Measurements from ENCODE around the gene TRMT10A.
"Not testable (repeated sequence)": the region's sequence is repeated elsewhere in the genome, so short reads cannot be mapped to it uniquely, and the experiment has no call there.

Gene TRMT10A

GRCh38 chr4:99536271-99536670 lies 27.6 kb downstream of the TRMT10A start:
- no peaks in the 10 kb centered on the region for H3K27me3 ChIP-seq (ENCODE audit: control insufficient read depth, insufficient read depth, low read length)
- H3K4me1 ChIP-seq (ENCODE audit: control insufficient read depth, insufficient read depth, low read length), result peaks cover 4% of the 10 kb centered on the region
- H3K9me3 ChIP-seq (ENCODE audit: control insufficient read depth, low read length), result no peaks in the 10 kb centered on the region
- no peaks in the 10 kb centered on the region for H3K36me3 ChIP-seq (ENCODE audit: control insufficient read depth, insufficient read depth, low read length)
- H3K4me3 ChIP-seq (ENCODE audit: low read length), result no peak overlapping the region
- no peak overlapping the region for H3K9ac ChIP-seq (ENCODE audit: low read length)

GRCh38 chr4:99534699-99535098 lies 29.1 kb downstream of the TRMT10A start:
- not testable (repeated sequence) for H3K9me3 ChIP-seq (ENCODE audit: control insufficient read depth, low read length); H3K36me3 ChIP-seq (ENCODE audit: control insufficient read depth, insufficient read depth, low read length); H3K4me1 ChIP-seq (ENCODE audit: control insufficient read depth, insufficient read depth, low read length); H3K27me3 ChIP-seq (ENCODE audit: control insufficient read depth, insufficient read depth, low read length); H3K4me3 ChIP-seq (ENCODE audit: low read length); H3K9ac ChIP-seq (ENCODE audit: low read length)

- Histone ChIP-seq H3K4me1 (ENCODE audit: control insufficient read depth, insufficient read depth, low read length) (no peaks in the 10 kb centered on the region), H3K4me3 (ENCODE audit: low read length) (no peak overlapping the region), H3K36me3 (ENCODE audit: control insufficient read depth, insufficient read depth, low read length) (no peaks in the 10 kb centered on the region), H3K9me3 (ENCODE audit: control insufficient read depth, low read length) (no peaks in the 10 kb centered on the region), H3K27me3 (ENCODE audit: control insufficient read depth, insufficient read depth, low read length) (no peaks in the 10 kb centered on the region), H3K9ac (ENCODE audit: low read length) (no peak overlapping the region)
Measured at GRCh38 chr4:99529956-99530355, 33.9 kb downstream of the TRMT10A start.

GRCh38 chr4:99529228-99529627 lies 34.6 kb downstream of the TRMT10A start:
- no peak overlapping the region for H3K9ac ChIP-seq (ENCODE audit: low read length)

GRCh38 chr4:99518601-99519295 lies 45.1 kb downstream of the TRMT10A start:
- H3K9ac ChIP-seq (ENCODE audit: low read length), result no peak overlapping the region
- H3K4me3 ChIP-seq (ENCODE audit: low read length), result no peak overlapping the region
- H3K4me1 ChIP-seq (ENCODE audit: control insufficient read depth, insufficient read depth, low read length), result no peaks in the 10 kb centered on the region
- no peaks in the 10 kb centered on the region for H3K36me3 ChIP-seq (ENCODE audit: control insufficient read depth, insufficient read depth, low read length)
- H3K9me3 ChIP-seq (ENCODE audit: control insufficient read depth, low read length), result no peaks in the 10 kb centered on the region
- no peaks in the 10 kb centered on the region for H3K27me3 ChIP-seq (ENCODE audit: control insufficient read depth, insufficient read depth, low read length)

More at GRCh38 chr4:99529228-99529627, 34.6 kb downstream of the TRMT10A start:
- Histone ChIP-seq H3K4me3 (ENCODE audit: low read length) (no peak overlapping the region), H3K4me1 (ENCODE audit: control insufficient read depth, insufficient read depth, low read length) (no peaks in the 10 kb centered on the region), H3K27me3 (ENCODE audit: control insufficient read depth, insufficient read depth, low read length) (no peaks in the 10 kb centered on the region), H3K36me3 (ENCODE audit: control insufficient read depth, insufficient read depth, low read length) (no peaks in the 10 kb centered on the region), H3K9me3 (ENCODE audit: control insufficient read depth, low read length) (no peaks in the 10 kb centered on the region)

- H3K36me3 ChIP-seq (ENCODE audit: control insufficient read depth, insufficient read depth, low read length), result no peaks in the 10 kb centered on the region
Measured at GRCh38 chr4:99510721-99511120, 53.1 kb downstream of the TRMT10A start, which contains the start of gene C4orf17. C4orf17 (plus strand) TSS chr4:99511021; CDS start chr4:99513082, 2,061 bp downstream.

GRCh38 chr4:99507762-99508161 lies 56.1 kb downstream of the TRMT10A start:
- H3K4me3 ChIP-seq (ENCODE audit: low read length), result no peak overlapping the region
- H3K9ac ChIP-seq (ENCODE audit: low read length), result no peak overlapping the region
- H3K27me3 ChIP-seq (ENCODE audit: control insufficient read depth, insufficient read depth, low read length), result no peaks in the 10 kb centered on the region
- H3K9me3 ChIP-seq (ENCODE audit: control insufficient read depth, low read length), result no peaks in the 10 kb centered on the region
- H3K4me1 ChIP-seq (ENCODE audit: control insufficient read depth, insufficient read depth, low read length), result no peaks in the 10 kb centered on the region
- no peaks in the 10 kb centered on the region for H3K36me3 ChIP-seq (ENCODE audit: control insufficient read depth, insufficient read depth, low read length)

More at GRCh38 chr4:99510721-99511120, 53.1 kb downstream of the TRMT10A start, which contains the start of gene C4orf17:
- no peak within 1 kb of the TSS for H3K4me3 ChIP-seq (ENCODE audit: low read length)
- H3K9me3 ChIP-seq (ENCODE audit: control insufficient read depth, low read length), result no peaks in the 10 kb centered on the region
- H3K27me3 ChIP-seq (ENCODE audit: control insufficient read depth, insufficient read depth, low read length), result no peaks in the 10 kb centered on the region
- no peak within 1 kb of the TSS for H3K9ac ChIP-seq (ENCODE audit: low read length)
- no peaks in the 10 kb centered on the region for H3K4me1 ChIP-seq (ENCODE audit: control insufficient read depth, insufficient read depth, low read length)

- no peak overlapping the region for H3K9ac ChIP-seq (ENCODE audit: low read length)
- H3K9me3 ChIP-seq (ENCODE audit: control insufficient read depth, low read length), result no peaks in the 10 kb centered on the region
- H3K4me3 ChIP-seq (ENCODE audit: low read length), result no peak overlapping the region
- H3K4me1 ChIP-seq (ENCODE audit: control insufficient read depth, insufficient read depth, low read length), result no peaks in the 10 kb centered on the region
- H3K36me3 ChIP-seq (ENCODE audit: control insufficient read depth, insufficient read depth, low read length), result no peaks in the 10 kb centered on the region
- H3K27me3 ChIP-seq (ENCODE audit: control insufficient read depth, insufficient read depth, low read length), result no peaks in the 10 kb centered on the region
Measured at GRCh38 chr4:99507349-99507748, 56.5 kb downstream of the TRMT10A start.

- no peaks in the 10 kb centered on the region for H3K4me1 ChIP-seq (ENCODE audit: control insufficient read depth, insufficient read depth, low read length)
- H3K9me3 ChIP-seq (ENCODE audit: control insufficient read depth, low read length), result no peaks in the 10 kb centered on the region
- no peak overlapping the region for H3K9ac ChIP-seq (ENCODE audit: low read length)
- no peaks in the 10 kb centered on the region for H3K27me3 ChIP-seq (ENCODE audit: control insufficient read depth, insufficient read depth, low read length)
- H3K4me3 ChIP-seq (ENCODE audit: low read length), result no peak overlapping the region
- H3K36me3 ChIP-seq (ENCODE audit: control insufficient read depth, insufficient read depth, low read length), result no peaks in the 10 kb centered on the region
Measured at GRCh38 chr4:99506781-99507180, 57.1 kb downstream of the TRMT10A start.

- no peaks in the 10 kb centered on the region for H3K36me3 ChIP-seq (ENCODE audit: control insufficient read depth, insufficient read depth, low read length)
Measured at GRCh38 chr4:99504804-99505502, 58.9 kb downstream of the TRMT10A start.

More at GRCh38 chr4:99504804-99505502, 58.9 kb downstream of the TRMT10A start:
- Histone ChIP-seq H3K4me3 (ENCODE audit: low read length) (no peak overlapping the region), H3K4me1 (ENCODE audit: control insufficient read depth, insufficient read depth, low read length) (no peaks in the 10 kb centered on the region), H3K9me3 (ENCODE audit: control insufficient read depth, low read length) (no peaks in the 10 kb centered on the region), H3K27me3 (ENCODE audit: control insufficient read depth, insufficient read depth, low read length) (no peaks in the 10 kb centered on the region), H3K9ac (ENCODE audit: low read length) (no peak overlapping the region)
